Lower leg skin (tissue), 4 donors: Measurements from ENCODE around the gene TAF4B. TPM values are rescaled to one million over a fixed set of nuclear protein-coding genes. Genes with fewer than 3 reads are reported as not detected.

Experiments used
- DNase-seq, 2 donors: peaks; one replicate each; pipeline ENCODE4 v3.0.0-alpha.2; 2019; ENCODE audit warnings: low spot score in 2 of 2
- H3K4me3 ChIP-seq: fragments of 200-600 bp; sonication (generic); 2 replicates; pipeline ENCODE4 v1.5.1; 2017; ENCODE audit warnings: mild to moderate bottlenecking, low read depth; ENCODE audit not compliant: poor library complexity, severe bottlenecking
- POLR2A ChIP-seq, 2 donors: fragments of 450-650 bp; IDR thresholded peaks; one replicate each; pipeline ENCODE4 v1.6.1; 2016 to 2017; ENCODE audit warnings: antibody characterized with exemption in 2 of 2, mild to moderate bottlenecking in 1 of 2, moderate library complexity in 1 of 2
- WGBS, 2 donors: methylation state at CpG; one replicate each; pipeline ENCODE4 v1.1.5; 2018; 5-methylcytosine and 5-hydroxymethylcytosine counted together
- intact Hi-C: fragments of 100-400 bp; cut with DNase I; formaldehyde crosslinking; loops from one replicate; pipeline ENCODE4 v1.15.0; 2023; ENCODE audit warnings: low total_unique reads
- total RNA-seq, 4 donors: library from RNA; depleted of rRNA; stranded (reverse); fragments of >200 nt; gene quantifications; one replicate each; pipeline ENCODE4 v1.1.0, GENCODE V29; 2016
- TF ChIP-seq, protein P1 (sequence below), 3 donors: fragments of 450-650 bp; IDR thresholded peaks; one replicate each; pipeline ENCODE4 v1.5.1; 2016; ENCODE audit warnings: antibody characterized with exemption in 3 of 3, mild to moderate bottlenecking in 3 of 3, moderate library complexity in 2 of 3

Gene TAF4B
- total RNA-seq, 4 donors from 2014 or later = 12.5 to 23.6 (median 17.1) TPM

DNA sequence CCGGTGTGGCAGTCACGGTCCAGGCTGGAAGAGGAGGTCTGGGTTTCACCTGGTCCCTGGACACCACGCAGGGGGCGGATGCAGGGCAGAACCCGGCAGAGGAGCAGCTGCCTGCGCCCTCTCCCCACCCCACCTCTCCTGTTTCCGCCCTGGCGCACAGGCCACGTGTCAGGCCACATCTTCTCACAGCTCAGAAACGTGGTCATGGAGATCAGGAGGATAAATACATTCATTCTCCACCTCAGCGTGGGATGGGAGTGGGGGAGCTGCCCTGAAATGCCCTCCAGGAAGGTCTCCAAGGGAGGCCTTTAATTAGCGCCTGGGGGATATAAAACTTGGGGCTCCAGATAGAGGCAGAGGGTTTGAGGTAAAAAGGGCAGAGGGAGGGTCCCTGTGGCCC lies 180.1 kb downstream of the TAF4B start:
- no peak for DNase-seq
- TF ChIP-seq POLR2A (IDR thresholded peaks at IDR 0.05) = no peak
- TF ChIP-seq, protein P1, sequence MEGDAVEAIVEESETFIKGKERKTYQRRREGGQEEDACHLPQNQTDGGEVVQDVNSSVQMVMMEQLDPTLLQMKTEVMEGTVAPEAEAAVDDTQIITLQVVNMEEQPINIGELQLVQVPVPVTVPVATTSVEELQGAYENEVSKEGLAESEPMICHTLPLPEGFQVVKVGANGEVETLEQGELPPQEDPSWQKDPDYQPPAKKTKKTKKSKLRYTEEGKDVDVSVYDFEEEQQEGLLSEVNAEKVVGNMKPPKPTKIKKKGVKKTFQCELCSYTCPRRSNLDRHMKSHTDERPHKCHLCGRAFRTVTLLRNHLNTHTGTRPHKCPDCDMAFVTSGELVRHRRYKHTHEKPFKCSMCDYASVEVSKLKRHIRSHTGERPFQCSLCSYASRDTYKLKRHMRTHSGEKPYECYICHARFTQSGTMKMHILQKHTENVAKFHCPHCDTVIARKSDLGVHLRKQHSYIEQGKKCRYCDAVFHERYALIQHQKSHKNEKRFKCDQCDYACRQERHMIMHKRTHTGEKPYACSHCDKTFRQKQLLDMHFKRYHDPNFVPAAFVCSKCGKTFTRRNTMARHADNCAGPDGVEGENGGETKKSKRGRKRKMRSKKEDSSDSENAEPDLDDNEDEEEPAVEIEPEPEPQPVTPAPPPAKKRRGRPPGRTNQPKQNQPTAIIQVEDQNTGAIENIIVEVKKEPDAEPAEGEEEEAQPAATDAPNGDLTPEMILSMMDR (IDR thresholded peaks at IDR 0.05) = no peak
- intact Hi-C loops = no loop called here
- WGBS, 2 donors = 83 to 89% methylated on average over 9 to 12 of the region's 12 CpGs
- no peak overlapping the region for H3K4me3 ChIP-seq

DNA sequence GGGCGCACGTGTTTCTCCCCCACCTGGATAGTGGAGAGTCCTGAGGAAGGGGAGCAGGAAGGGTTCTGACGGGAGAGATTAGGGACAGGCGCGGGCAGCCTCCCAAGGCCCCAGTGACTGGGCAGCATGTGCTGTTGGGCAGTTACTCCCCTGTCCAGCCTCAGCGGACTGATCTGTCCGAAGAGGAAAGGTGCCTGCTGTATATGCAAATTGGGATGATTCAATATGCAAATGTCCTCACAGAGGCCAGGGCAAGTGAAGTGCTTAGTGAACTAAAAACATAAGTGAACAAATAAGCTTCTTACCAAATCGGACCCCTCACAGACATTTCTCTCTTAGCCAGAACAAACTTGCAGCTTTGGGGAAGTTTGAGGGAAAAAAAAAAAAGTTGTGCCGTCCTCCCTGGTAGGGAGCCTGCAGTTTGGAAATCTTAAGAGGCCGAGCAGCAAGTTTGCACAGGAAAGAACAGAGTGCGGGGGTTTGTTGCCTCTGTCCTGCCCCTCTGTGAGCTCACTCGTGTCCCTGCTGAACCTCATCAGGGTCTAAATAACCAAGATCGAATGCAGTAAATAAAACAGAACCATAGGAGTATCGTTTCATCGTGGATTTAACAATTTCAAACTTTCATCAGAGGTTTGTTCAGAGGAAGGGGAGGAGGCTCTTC lies 180.7 kb downstream of the TAF4B start:
- WGBS, 2 donors = 61 to 78% methylated on average over 15 of the region's 15 CpGs
- no peak overlapping the region for H3K4me3 ChIP-seq
- intact Hi-C loops = no loop called here
- no peak for DNase-seq
- no peak for TF ChIP-seq POLR2A (IDR thresholded peaks at IDR 0.05)
- TF ChIP-seq, protein P1 (IDR thresholded peaks at IDR 0.05) = no peak

DNA sequence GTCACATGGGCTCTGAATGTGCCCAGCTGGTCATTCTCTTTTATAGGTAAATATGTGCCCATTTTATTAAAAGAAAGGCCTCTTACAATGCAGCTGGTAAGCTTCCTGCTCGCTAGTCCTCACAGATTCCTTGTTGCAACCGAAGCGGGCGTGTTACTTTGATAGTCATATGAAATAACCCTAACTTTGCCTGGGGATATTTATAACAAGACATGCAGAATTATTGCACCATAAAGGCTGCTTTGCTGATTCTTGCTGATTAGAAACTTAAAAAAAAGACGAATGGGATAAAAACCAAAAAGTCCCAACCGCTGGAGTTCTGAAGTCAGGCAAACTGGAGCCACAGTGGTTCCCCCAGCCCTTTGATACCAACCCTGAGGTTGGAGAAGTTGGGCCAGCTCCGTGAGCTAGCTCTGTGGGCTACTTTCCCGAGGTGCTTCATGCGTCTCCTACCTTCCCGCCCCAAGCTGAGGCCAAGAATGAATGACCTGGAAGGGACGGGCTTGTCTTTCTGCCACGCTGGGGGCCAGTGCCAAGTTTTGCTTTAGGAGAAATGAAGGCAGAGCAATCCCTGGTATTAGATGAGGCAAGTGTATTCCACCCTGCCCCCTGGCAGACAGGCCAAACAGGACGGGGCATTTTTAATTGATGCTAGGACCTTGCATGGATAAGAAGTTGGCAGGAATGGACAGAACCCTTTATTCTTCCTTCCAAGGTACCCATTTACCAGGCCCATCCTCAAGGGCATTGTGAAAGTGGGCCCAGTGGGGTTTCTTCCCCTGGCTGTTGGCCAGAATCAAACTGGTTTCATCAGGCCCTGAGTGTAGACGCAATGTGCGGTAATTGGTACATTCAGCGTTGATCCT lies 181.7 kb downstream of the TAF4B start:
- WGBS, 2 donors = 64 to 67% methylated on average over 16 of the region's 16 CpGs
- no peak for TF ChIP-seq POLR2A (IDR thresholded peaks at IDR 0.05)
- TF ChIP-seq, protein P1 (IDR thresholded peaks at IDR 0.05) = no peak
- intact Hi-C loops = no loop called here
- peak in 1 of 2 donors; percentile 52 for DNase-seq
- no peak overlapping the region for H3K4me3 ChIP-seq

DNA sequence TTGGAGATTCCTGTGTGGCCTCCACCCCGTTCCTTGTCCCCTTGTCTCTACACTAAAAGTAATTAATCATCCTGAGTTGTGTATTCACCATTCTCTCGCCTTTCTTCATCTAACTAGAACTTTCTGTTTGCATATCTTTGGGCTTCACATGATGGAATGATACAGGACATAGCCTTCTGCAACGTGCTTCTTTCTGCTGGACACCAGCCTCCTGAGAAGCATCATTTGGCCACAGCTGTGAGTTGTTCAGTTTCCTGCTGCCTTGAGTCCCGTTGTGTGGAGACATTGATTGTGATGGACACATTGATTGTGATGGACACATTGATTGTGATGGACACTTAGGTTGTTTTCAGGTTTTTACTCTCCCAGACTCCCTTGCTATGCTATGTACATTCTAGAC lies 182.8 kb downstream of the TAF4B start:
- intact Hi-C loops = no loop called here
- no peak overlapping the region for H3K4me3 ChIP-seq
- TF ChIP-seq POLR2A (IDR thresholded peaks at IDR 0.05) = no peak
- TF ChIP-seq, protein P1 (IDR thresholded peaks at IDR 0.05) = no peak
- WGBS, 2 donors = 80 to 87% methylated on average over 4 of the region's 4 CpGs
- no peak for DNase-seq

DNA sequence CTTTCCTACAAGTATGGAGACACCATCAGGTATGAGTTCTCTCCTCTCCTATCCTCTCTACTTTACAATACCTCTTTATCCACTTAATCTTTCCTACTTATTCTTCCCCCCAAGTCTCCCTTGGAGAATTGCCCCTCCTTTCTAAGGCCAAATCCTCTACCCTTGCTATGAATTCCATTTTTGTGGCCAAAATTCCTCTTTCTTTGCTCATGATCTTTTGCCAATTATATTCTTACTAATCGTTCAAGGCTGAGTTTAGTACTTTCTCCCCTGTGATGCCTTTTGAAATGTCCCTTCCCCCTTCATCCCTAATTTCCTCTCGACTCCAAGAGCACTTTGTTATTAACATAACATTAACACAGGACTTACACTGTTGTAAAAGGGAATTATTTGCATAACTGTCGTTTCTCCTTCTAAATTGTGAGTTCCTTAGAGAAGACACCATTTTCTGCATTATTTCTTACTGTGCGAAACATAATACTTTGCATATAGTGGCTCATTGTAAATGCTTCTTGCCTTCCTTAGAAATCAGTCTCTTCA lies 188.7 kb downstream of the TAF4B start:
- WGBS, 2 donors = 54 to 59% methylated on average over 4 of the region's 4 CpGs

More for the DNA sequence above, 188.7 kb downstream of the TAF4B start:
- intact Hi-C loops = no loop called here
- TF ChIP-seq, protein P1 (IDR thresholded peaks at IDR 0.05) = no peak
- no peak for TF ChIP-seq POLR2A (IDR thresholded peaks at IDR 0.05)
- DNase-seq = no peak
- no peak overlapping the region for H3K4me3 ChIP-seq
